ENCODE measurements around the gene CCDC97.

GRCh38 chr19:41302624-41303351, 7.2 kb upstream of the CCDC97 start:
- no peak for TF ChIP-seq CTCF (conservative IDR thresholded peaks at IDR 0.05; ENCODE audit: low read length)
- TF ChIP-seq EZH2phosphoT487 (IDR thresholded peaks at IDR 0.05; ENCODE audit: borderline replicate concordance, low read depth, low read length): no peak
